H9 (cell line): ENCODE data around the gene GAMT. TPM values are rescaled to one million over a fixed set of nuclear protein-coding genes. Genes with fewer than 3 reads are reported as not detected.

Experiments
- DNase-seq: peaks from one replicate; pipeline ENCODE4 v3.0.0-alpha.2; 2017
- H2AFZ ChIP-seq: one replicate; pipeline ENCODE4 v1.6.1; 2013; ENCODE audit warnings: mild to moderate bottlenecking, low read length, control low read depth, moderate library complexity
- H2AK5ac ChIP-seq: 2 replicates; pipeline ENCODE4 v1.6.1; 2013; ENCODE audit warnings: low read length, control low read depth, mixed read lengths; ENCODE audit not compliant: insufficient read length
- H2BK120ac ChIP-seq: one replicate; pipeline ENCODE4 v1.6.1; 2013; ENCODE audit warnings: low read depth, mild to moderate bottlenecking, low read length, control low read depth, inconsistent platforms; ENCODE audit not compliant: poor library complexity, severe bottlenecking
- H2BK12ac ChIP-seq: 2 replicates; pipeline ENCODE4 v1.6.1; 2013; ENCODE audit warnings: low read length, control low read depth, mixed read lengths, low read depth; ENCODE audit not compliant: insufficient read length
- H2BK15ac ChIP-seq: 2 replicates; pipeline ENCODE4 v1.6.1; 2013; ENCODE audit warnings: low read depth, low read length, control low read depth
- H2BK20ac ChIP-seq: one replicate; pipeline ENCODE4 v1.6.1; 2013; ENCODE audit warnings: low read depth, mild to moderate bottlenecking, low read length, control low read depth, inconsistent platforms; ENCODE audit not compliant: poor library complexity, severe bottlenecking
- H2BK5ac ChIP-seq: 2 replicates; pipeline ENCODE4 v1.6.1; 2013; ENCODE audit warnings: low read length, control low read depth, mixed read lengths; ENCODE audit not compliant: insufficient read length
- H3K14ac ChIP-seq: 2 replicates; pipeline ENCODE4 v1.6.1; 2013; ENCODE audit warnings: low read length, control low read depth; ENCODE audit not compliant: insufficient read depth
- H3K18ac ChIP-seq: 2 replicates; pipeline ENCODE4 v1.6.1; 2013; ENCODE audit warnings: low read depth, mild to moderate bottlenecking, mixed read lengths, low read length, control low read depth; ENCODE audit not compliant: insufficient read length
- H3K23ac ChIP-seq: 2 replicates; pipeline ENCODE4 v1.6.1; 2013; ENCODE audit warnings: low read length, control low read depth, mixed read lengths, low read depth; ENCODE audit not compliant: insufficient read length
- H3K23me2 ChIP-seq: 2 replicates; pipeline ENCODE4 v1.6.1; 2013; ENCODE audit warnings: low read depth, mild to moderate bottlenecking, mixed read lengths, low read length, control low read depth; ENCODE audit not compliant: insufficient read length, poor library complexity, severe bottlenecking
- H3K27ac ChIP-seq: 2 replicates; pipeline ENCODE4 v1.5.1; 2013; ENCODE audit warnings: low read length, control low read depth, mixed read lengths, low read depth; ENCODE audit not compliant: insufficient read length
- H3K27me3 ChIP-seq: 2 replicates; pipeline ENCODE4 v1.6.1; 2013; ENCODE audit warnings: low read length, control low read depth, inconsistent platforms; ENCODE audit not compliant: insufficient read depth
- H3K4ac ChIP-seq: 2 replicates; pipeline ENCODE4 v1.6.1; 2013; ENCODE audit warnings: low read depth, mild to moderate bottlenecking, control low read depth, inconsistent platforms, low read length, moderate library complexity
- H3K4me1 ChIP-seq: 2 replicates; pipeline ENCODE4 v1.6.1; 2013; ENCODE audit warnings: low read length, control low read depth, inconsistent platforms; ENCODE audit not compliant: insufficient read depth
- H3K4me2 ChIP-seq: 2 replicates; pipeline ENCODE4 v1.6.1; 2013; ENCODE audit warnings: low read length, control low read depth, mixed read lengths; ENCODE audit not compliant: insufficient read length, insufficient read depth
- H3K56ac ChIP-seq: 2 replicates; pipeline ENCODE4 v1.6.1; 2013; ENCODE audit warnings: low read depth, mild to moderate bottlenecking, mixed read lengths, low read length, control low read depth; ENCODE audit not compliant: insufficient read length
- H3K79me1 ChIP-seq: 2 replicates; pipeline ENCODE4 v1.6.1; 2013; ENCODE audit warnings: low read depth, mild to moderate bottlenecking, moderate library complexity, low read length, control low read depth, inconsistent platforms; ENCODE audit not compliant: insufficient read depth, poor library complexity, severe bottlenecking
- H3K79me2 ChIP-seq: 2 replicates; pipeline ENCODE4 v1.6.1; 2013; ENCODE audit warnings: low read length, control low read depth, inconsistent platforms; ENCODE audit not compliant: insufficient read depth
- H3K9ac ChIP-seq: 2 replicates; pipeline ENCODE4 v1.6.1; 2013; ENCODE audit warnings: low read length, control low read depth, mixed read lengths; ENCODE audit not compliant: insufficient read length; ENCODE audit errors: extremely low read depth
- H3K9me3 ChIP-seq: one replicate; pipeline ENCODE4 v1.6.1; 2013; ENCODE audit warnings: low read depth, low read length, inconsistent platforms; ENCODE audit not compliant: control insufficient read depth
- H3T11ph ChIP-seq: one replicate; pipeline ENCODE4 v1.6.1; 2013; ENCODE audit warnings: mild to moderate bottlenecking, low read length, control low read depth, inconsistent platforms
- H4K20me1 ChIP-seq: one replicate; pipeline ENCODE4 v1.6.1; 2013; ENCODE audit not compliant: control insufficient read depth, insufficient read length, insufficient read depth
- H4K5ac ChIP-seq: 2 replicates; pipeline ENCODE4 v1.6.1; 2013; ENCODE audit warnings: low read depth, mild to moderate bottlenecking, mixed read lengths, low read length, control low read depth; ENCODE audit not compliant: insufficient read length
- H4K8ac ChIP-seq: replicated peaks from 2 replicates; pipeline ENCODE4 v1.6.1; 2013; ENCODE audit warnings: low read length, control low read depth, mixed read lengths, low read depth; ENCODE audit not compliant: insufficient read length
- H4K91ac ChIP-seq: 2 replicates; pipeline ENCODE4 v1.6.1; 2013; ENCODE audit warnings: low read depth, mild to moderate bottlenecking, moderate library complexity, mixed read lengths, low read length, control low read depth; ENCODE audit not compliant: insufficient read length
- H3K27ac Mint-ChIP-seq, 3 experiments: 2 replicates in 2 of 3; 3 replicates in 1 of 3; pipeline ENCODE4 v1.8.0; 2020 to 2021; ENCODE audit warnings: mixed read lengths in 3 of 3, mild to moderate bottlenecking in 1 of 3, moderate library complexity in 1 of 3
- H3K27me3 Mint-ChIP-seq: 2 replicates; pipeline ENCODE4 v1.8.0; 2021; ENCODE audit warnings: low read depth, mild to moderate bottlenecking, moderate library complexity, mixed read lengths
- H3K36me3 Mint-ChIP-seq, 3 experiments: 2 replicates in 2 of 3; 3 replicates in 1 of 3; pipeline ENCODE4 v1.8.0; 2020 to 2021; ENCODE audit warnings: low read depth in 3 of 3, mixed read lengths in 3 of 3; ENCODE audit not compliant: insufficient read depth in 1 of 3
- H3K4me1 Mint-ChIP-seq, 2 experiments: 2 replicates each; pipeline ENCODE4 v1.8.0; 2020; ENCODE audit warnings: mixed read lengths in 2 of 2
- H3K4me3 Mint-ChIP-seq, 2 experiments: 2 replicates in 1 of 2; 3 replicates in 1 of 2; pipeline ENCODE4 v1.8.0; 2020 to 2021; ENCODE audit warnings: mild to moderate bottlenecking in 2 of 2, mixed read lengths in 2 of 2, moderate library complexity in 1 of 2
- H3K9me3 Mint-ChIP-seq, 2 experiments: 2 replicates in 1 of 2; 3 replicates in 1 of 2; pipeline ENCODE4 v1.8.0; 2020; ENCODE audit warnings: mild to moderate bottlenecking in 2 of 2, mixed read lengths in 2 of 2, moderate library complexity in 1 of 2
- CTCF ChIP-seq: fragments of 200-600 bp; sonication (generic); conservative IDR thresholded peaks from 3 replicates; pipeline ENCODE4 v1.8.0; 2021; ENCODE audit warnings: antibody characterized with exemption, mild to moderate bottlenecking
- WGBS: extraction: QIAGEN DNeasy Blood & Tissue Kit; methylation state at CpG from one replicate; pipeline ENCODE4 v1.1.7; 2013; ENCODE audit warnings: missing lambda C conversion rate, low lambda C conversion rate, mixed read lengths; ENCODE audit not compliant: insufficient read length; ENCODE audit errors: extremely low coverage; 5-methylcytosine and 5-hydroxymethylcytosine counted together
- total RNA-seq: library from RNA; stranded (reverse); gene quantifications from 2 replicates; pipeline ENCODE4 v1.2.1, GENCODE V29; 2021

Gene GAMT
- total RNA-seq, 1 experiment from 2014 or later = 26.6 TPM

GRCh38 chr19:1425902-1426301 lies 24.6 kb upstream of the GAMT start:
- Histone ChIP-seq H3K27ac (no peak overlapping the region), H2AK5ac (no peak overlapping the region), H3K4me1 (no peaks in the 10 kb centered on the region), H3K23ac (no peak overlapping the region), H2BK15ac (no peak overlapping the region), H3K56ac (no peak overlapping the region), H3K4ac (no peak overlapping the region), H3K4me2 (no peak overlapping the region), H3T11ph (no peak overlapping the region), H3K79me2 (no peaks in the 10 kb centered on the region; the same call in 1 of the 2 replicates), H3K27me3 (no peaks in the 10 kb centered on the region), H2BK120ac (no peak overlapping the region), H3K79me1 (peaks cover 3% of the 10 kb centered on the region), H2BK5ac (no peak overlapping the region), H3K9me3 (no peaks in the 10 kb centered on the region), H2BK12ac (no peak overlapping the region), H4K8ac (no peak overlapping the region), H3K18ac (no peak overlapping the region), H4K91ac (no peak overlapping the region), H2AFZ (no peak overlapping the region), H4K20me1 (no peaks in the 10 kb centered on the region), H2BK20ac (no peak overlapping the region), H3K23me2 (peaks cover 6% of the 10 kb centered on the region), H3K14ac (no peak overlapping the region), H3K9ac (no peak overlapping the region), H4K5ac (no peak overlapping the region)
- H3K4me1 Mint-ChIP-seq = peaks cover 0 to 20% of the 10 kb centered on the region in 2 experiments; a peak in 2 of 4 replicates
- no peaks in the 10 kb centered on the region for H3K9me3 Mint-ChIP-seq
- H3K4me3 Mint-ChIP-seq = no peak overlapping the region
- H3K36me3 Mint-ChIP-seq = peaks cover 18 to 80% (median 62%) of the 10 kb centered on the region in 3 experiments
- H3K27ac Mint-ChIP-seq = peak overlapping the region in 2 of 3 experiments; percentile 36 to 59; a peak in 1 of 7 replicates
- DNase-seq = no peak
- H3K27me3 Mint-ChIP-seq = no peaks in the 10 kb centered on the region
- no peak for TF ChIP-seq CTCF
- WGBS = no CpG with 5 or more reads among the region's 14 CpGs
